Right kidney (tissue), 1 donor: ENCODE results near the gene CDH4.

ENCODE experiments used
- DNase-seq: peaks from one replicate; pipeline ENCODE4 v3.0.0-alpha.2; 2016

Gene CDH4

GRCh38 chr20:61951695-61952533 is 699.9 kb downstream of the CDH4 start:
- peak; percentile 74 for DNase-seq

- no peak for DNase-seq
These were observed 701.3 kb downstream of the CDH4 start for GRCh38 chr20:61953037-61954021.

- no peak for DNase-seq
These were observed 702.4 kb downstream of the CDH4 start for GRCh38 chr20:61954276-61955021.

GRCh38 chr20:61955668-61956395 is 703.8 kb downstream of the CDH4 start:
- DNase-seq, result no peak

GRCh38 chr20:61956396-61957342 is 704.6 kb downstream of the CDH4 start:
- DNase-seq, result no peak

- no peak for DNase-seq
These were observed 706.1 kb downstream of the CDH4 start for GRCh38 chr20:61957961-61958715.

GRCh38 chr20:61958773-61959700 is 707.0 kb downstream of the CDH4 start:
- no peak for DNase-seq

GRCh38 chr20:61960836-61961235 is 708.8 kb downstream of the CDH4 start:
- DNase-seq, result no peak

GRCh38 chr20:61963149-61963548 is 711.1 kb downstream of the CDH4 start:
- no peak for DNase-seq

- DNase-seq, result no peak
These were observed 712.0 kb downstream of the CDH4 start for GRCh38 chr20:61963885-61964674.

- no peak for DNase-seq
These were observed 712.9 kb downstream of the CDH4 start for GRCh38 chr20:61964675-61965605.

- no peak for DNase-seq
These were observed 713.8 kb downstream of the CDH4 start for GRCh38 chr20:61965606-61966491.

- DNase-seq, result no peak
These were observed 714.6 kb downstream of the CDH4 start for GRCh38 chr20:61966492-61967244.

- no peak for DNase-seq
These were observed 715.2 kb downstream of the CDH4 start for GRCh38 chr20:61967300-61967699.
